Parathyroid adenoma (tissue), 2 donors: ENCODE data around the gene NEK1.

Experiments used
- H2AFZ ChIP-seq: fragments of 300-600 bp; sonication (generic); one replicate; pipeline ENCODE4 v1.7.0; 2017; ENCODE audit warnings: antibody characterized with exemption, mild to moderate bottlenecking
- H3K27ac ChIP-seq: fragments of 300-600 bp; sonication (generic); one replicate; pipeline ENCODE4 v1.7.0; 2017
- H3K27me3 ChIP-seq: fragments of 300-600 bp; sonication (generic); one replicate; pipeline ENCODE4 v1.7.0; 2017; ENCODE audit warnings: low read length; ENCODE audit not compliant: control insufficient read depth, insufficient read depth
- H3K36me3 ChIP-seq: fragments of 300-600 bp; sonication (generic); one replicate; pipeline ENCODE4 v1.7.0; 2017; ENCODE audit warnings: low read length; ENCODE audit not compliant: control insufficient read depth, insufficient read depth
- H3K4me1 ChIP-seq: fragments of 300-600 bp; sonication (generic); one replicate; pipeline ENCODE4 v1.7.0; 2017; ENCODE audit warnings: control low read depth
- H3K4me2 ChIP-seq: fragments of 300-600 bp; sonication (generic); one replicate; pipeline ENCODE4 v1.7.0; 2017; ENCODE audit warnings: low read length
- H3K4me3 ChIP-seq: fragments of 300-600 bp; sonication (generic); one replicate; pipeline ENCODE4 v1.7.0; 2017; ENCODE audit warnings: low read depth, low read length
- H3K79me2 ChIP-seq: fragments of 300-600 bp; sonication (generic); one replicate; pipeline ENCODE4 v1.7.0; 2017; ENCODE audit warnings: control low read depth
- H3K9ac ChIP-seq: fragments of 300-600 bp; sonication (generic); one replicate; pipeline ENCODE4 v1.7.0; 2017; ENCODE audit warnings: mild to moderate bottlenecking
- H3K9me3 ChIP-seq: fragments of 300-600 bp; sonication (generic); one replicate; pipeline ENCODE4 v1.7.0; 2017; ENCODE audit warnings: low read length; ENCODE audit not compliant: control insufficient read depth
- TF ChIP-seq, protein P1 (sequence below): fragments of 300-600 bp; sonication (generic); IDR thresholded peaks from one replicate; pipeline ENCODE4 v1.7.0; 2017; ENCODE audit warnings: antibody characterized with exemption, mild to moderate bottlenecking
- donor health status: primary hyperparathyroidism.

Gene NEK1

GRCh38 chr4:169440446-169440845 is 171.9 kb downstream of the NEK1 start:
- no peaks in the 10 kb centered on the region for H3K27me3 ChIP-seq
- H3K9ac ChIP-seq: no peak overlapping the region
- TF ChIP-seq, protein P1, sequence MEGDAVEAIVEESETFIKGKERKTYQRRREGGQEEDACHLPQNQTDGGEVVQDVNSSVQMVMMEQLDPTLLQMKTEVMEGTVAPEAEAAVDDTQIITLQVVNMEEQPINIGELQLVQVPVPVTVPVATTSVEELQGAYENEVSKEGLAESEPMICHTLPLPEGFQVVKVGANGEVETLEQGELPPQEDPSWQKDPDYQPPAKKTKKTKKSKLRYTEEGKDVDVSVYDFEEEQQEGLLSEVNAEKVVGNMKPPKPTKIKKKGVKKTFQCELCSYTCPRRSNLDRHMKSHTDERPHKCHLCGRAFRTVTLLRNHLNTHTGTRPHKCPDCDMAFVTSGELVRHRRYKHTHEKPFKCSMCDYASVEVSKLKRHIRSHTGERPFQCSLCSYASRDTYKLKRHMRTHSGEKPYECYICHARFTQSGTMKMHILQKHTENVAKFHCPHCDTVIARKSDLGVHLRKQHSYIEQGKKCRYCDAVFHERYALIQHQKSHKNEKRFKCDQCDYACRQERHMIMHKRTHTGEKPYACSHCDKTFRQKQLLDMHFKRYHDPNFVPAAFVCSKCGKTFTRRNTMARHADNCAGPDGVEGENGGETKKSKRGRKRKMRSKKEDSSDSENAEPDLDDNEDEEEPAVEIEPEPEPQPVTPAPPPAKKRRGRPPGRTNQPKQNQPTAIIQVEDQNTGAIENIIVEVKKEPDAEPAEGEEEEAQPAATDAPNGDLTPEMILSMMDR: no peak
- peaks cover 2% of the 10 kb centered on the region for H3K79me2 ChIP-seq
- no peaks in the 10 kb centered on the region for H3K36me3 ChIP-seq
- H3K9me3 ChIP-seq: no peaks in the 10 kb centered on the region
- H3K4me3 ChIP-seq: no peak overlapping the region
- no peak overlapping the region for H2AFZ ChIP-seq
- H3K27ac ChIP-seq: no peak overlapping the region
- no peak overlapping the region for H3K4me2 ChIP-seq
- H3K4me1 ChIP-seq: no peaks in the 10 kb centered on the region

DNA sequence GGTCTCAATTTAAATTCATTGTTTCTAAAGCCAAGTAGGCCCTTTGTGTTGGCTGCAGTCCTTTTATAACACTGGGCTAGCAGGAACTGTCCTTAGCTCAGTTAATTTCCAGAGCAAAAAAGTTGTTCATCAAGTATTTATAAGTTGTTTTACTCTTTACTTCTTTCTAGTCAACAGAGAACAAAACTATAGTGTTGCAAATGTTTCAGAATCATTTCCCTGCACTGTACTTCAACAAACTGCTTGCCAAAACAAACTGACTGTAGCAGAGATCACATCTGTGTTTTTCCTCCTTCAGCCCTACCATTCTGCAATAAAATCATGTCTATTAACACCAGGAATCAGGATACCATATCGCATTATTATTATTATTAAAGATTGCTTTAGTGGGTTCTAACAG is 173.1 kb downstream of the NEK1 start:
- Histone ChIP-seq H3K79me2 (peaks cover 2% of the 10 kb centered on the region), H3K27ac (no peak overlapping the region), H3K4me3 (no peak overlapping the region), H3K9ac (no peak overlapping the region), H3K9me3 (no peaks in the 10 kb centered on the region), H3K4me1 (no peaks in the 10 kb centered on the region), H3K36me3 (no peaks in the 10 kb centered on the region), H2AFZ (no peak overlapping the region), H3K4me2 (no peak overlapping the region), H3K27me3 (no peaks in the 10 kb centered on the region)
- TF ChIP-seq, protein P1: no peak

GRCh38 chr4:169438057-169438480 is 174.3 kb downstream of the NEK1 start:
- Histone ChIP-seq H3K4me1 (no peaks in the 10 kb centered on the region), H3K36me3 (no peaks in the 10 kb centered on the region), H3K4me2 (no peak overlapping the region), H3K4me3 (no peak overlapping the region), H3K79me2 (peaks cover 2% of the 10 kb centered on the region), H3K27me3 (no peaks in the 10 kb centered on the region), H3K27ac (no peak overlapping the region), H3K9ac (no peak overlapping the region), H3K9me3 (no peaks in the 10 kb centered on the region), H2AFZ (no peak overlapping the region)
- TF ChIP-seq, protein P1: no peak

DNA sequence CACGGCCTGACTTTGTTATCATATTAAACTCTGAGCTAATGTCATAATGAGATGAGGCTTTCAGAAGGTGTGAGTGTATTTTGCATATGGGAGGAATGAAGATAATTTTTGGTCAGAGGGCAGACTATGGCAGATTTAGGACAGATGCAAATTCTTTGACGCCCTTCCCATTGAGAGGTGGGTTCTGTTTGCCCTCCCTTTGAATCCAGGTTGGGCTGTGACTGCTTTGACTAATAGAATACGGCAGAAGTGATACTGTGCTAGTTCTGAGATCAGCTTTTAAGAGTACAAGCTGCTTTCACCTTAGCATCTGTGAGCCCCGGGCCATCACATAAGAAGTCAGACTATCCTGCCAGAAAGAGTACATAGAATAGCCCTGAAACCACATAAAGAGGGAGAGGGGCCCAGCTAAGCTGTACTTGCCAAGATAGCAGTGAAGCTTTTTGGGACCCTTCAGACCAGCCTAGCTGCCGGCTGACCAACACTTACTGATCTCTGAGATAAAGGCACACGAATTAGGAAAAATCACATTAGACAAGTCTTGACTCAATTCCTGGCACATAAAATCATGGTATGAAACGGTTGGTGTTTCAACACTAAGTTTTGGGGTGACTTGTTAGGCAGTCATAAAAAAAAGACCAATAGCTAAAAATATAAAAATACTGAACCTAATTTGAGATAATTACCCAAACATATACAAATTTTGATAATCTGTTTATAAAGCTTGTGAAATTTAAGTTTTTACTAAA is 174.9 kb downstream of the NEK1 start:
- no peak overlapping the region for H3K27ac ChIP-seq
- no peaks in the 10 kb centered on the region for H3K36me3 ChIP-seq
- H3K9me3 ChIP-seq: no peaks in the 10 kb centered on the region
- no peak overlapping the region for H3K4me2 ChIP-seq
- H3K79me2 ChIP-seq: peaks cover 2% of the 10 kb centered on the region
- TF ChIP-seq, protein P1: no peak
- H3K4me3 ChIP-seq: no peak overlapping the region
- no peak overlapping the region for H2AFZ ChIP-seq
- no peak overlapping the region for H3K9ac ChIP-seq
- no peaks in the 10 kb centered on the region for H3K4me1 ChIP-seq
- no peaks in the 10 kb centered on the region for H3K27me3 ChIP-seq

DNA sequence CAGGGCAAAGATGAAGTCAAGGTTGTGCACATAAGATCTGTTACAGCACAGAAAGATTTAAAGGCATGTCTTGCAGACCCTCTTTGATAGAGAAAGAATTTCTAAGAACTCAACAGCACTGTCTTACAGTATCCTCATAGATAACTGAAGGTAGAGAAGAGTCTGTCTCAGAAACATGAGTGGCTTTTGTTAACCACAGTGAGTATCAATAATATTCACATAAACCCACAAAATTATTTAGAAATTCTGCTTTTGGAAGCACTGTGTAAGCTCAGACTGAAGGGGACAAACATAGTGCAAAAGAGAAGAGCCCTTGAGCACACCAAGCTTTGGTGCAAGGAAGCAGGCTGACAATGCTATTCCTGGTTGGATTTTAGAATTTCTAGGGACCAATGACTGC is 175.6 kb downstream of the NEK1 start:
- TF ChIP-seq, protein P1: no peak

More for the DNA sequence above, 175.6 kb downstream of the NEK1 start:
- no peak overlapping the region for H3K4me2 ChIP-seq
- no peaks in the 10 kb centered on the region for H3K27me3 ChIP-seq
- H3K9me3 ChIP-seq: no peaks in the 10 kb centered on the region
- no peak overlapping the region for H3K27ac ChIP-seq
- H3K79me2 ChIP-seq: peaks cover 2% of the 10 kb centered on the region
- no peak overlapping the region for H2AFZ ChIP-seq
- no peaks in the 10 kb centered on the region for H3K36me3 ChIP-seq
- no peaks in the 10 kb centered on the region for H3K4me1 ChIP-seq
- H3K9ac ChIP-seq: no peak overlapping the region
- no peak overlapping the region for H3K4me3 ChIP-seq
